Measurements from ENCODE around the gene CARHSP1.

Gene CARHSP1

DNA sequence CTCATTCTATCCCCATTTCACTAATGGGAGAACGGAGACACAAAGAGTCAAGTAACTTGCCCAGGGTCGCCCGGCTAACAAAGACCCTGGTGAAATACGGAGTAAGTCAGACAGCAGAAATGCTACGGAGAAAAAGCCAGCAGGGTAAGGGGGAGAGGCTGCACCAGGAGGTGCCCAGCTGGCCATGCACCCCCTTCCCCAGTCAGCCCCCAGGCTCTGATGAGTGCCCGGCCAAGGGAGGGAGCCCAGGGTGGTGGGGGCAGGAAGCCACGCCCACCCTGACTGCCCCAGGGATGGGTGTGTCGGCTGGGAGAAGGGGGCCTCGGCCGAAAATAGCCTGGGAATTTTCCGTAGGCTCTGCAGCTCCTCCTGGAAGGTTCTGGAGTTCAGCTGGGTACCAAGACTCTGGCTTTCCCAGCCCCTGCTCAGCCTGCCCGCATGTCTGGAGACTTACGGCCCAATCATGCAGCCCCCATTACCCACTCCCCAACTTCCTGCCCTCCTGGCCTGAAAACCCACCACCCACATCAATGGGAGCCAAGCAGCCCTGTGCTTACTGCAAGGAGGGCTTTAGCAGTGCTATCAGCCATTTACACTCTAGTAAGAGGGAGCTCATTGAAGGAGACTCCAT lies 4.2 kb downstream of the CARHSP1 start:
- Histone ChIP-seq H3K4me2 (ENCODE audit: low read depth, low read length, poor library complexity, severe bottlenecking) (peak overlapping the region; percentile 85), H3K4me1 (ENCODE audit: insufficient read depth, low read length, poor library complexity, severe bottlenecking) (peaks cover 12% of the 10 kb centered on the region), H3K36me3 (ENCODE audit: insufficient read depth, low read length) (no peaks in the 10 kb centered on the region), H3F3A (ENCODE audit: low read depth) (no peaks in the 10 kb centered on the region), H3K27me3 (ENCODE audit: insufficient read depth, low read length, poor library complexity, severe bottlenecking) (no peaks in the 10 kb centered on the region), H3K4me3 (ENCODE audit: low read length, poor library complexity, severe bottlenecking) (no peak overlapping the region), H4K20me1 (ENCODE audit: insufficient read depth, low read length, poor library complexity, severe bottlenecking) (peaks cover 38% of the 10 kb centered on the region), H2AFZ (ENCODE audit: low read length) (no peak overlapping the region), H3K79me2 (ENCODE audit: insufficient read depth, low read length) (peaks cover 81% of the 10 kb centered on the region), H3K9me2 (replicated peaks; ENCODE audit: low read depth, low read length) (no peaks in the 10 kb centered on the region), H3K9me3 (ENCODE audit: insufficient read depth, low read depth, low read length) (no peaks in the 10 kb centered on the region), H3K9ac (ENCODE audit: low read depth, low read length, poor library complexity, severe bottlenecking) (no peak overlapping the region)
- TF ChIP-seq EZH2phosphoT487 (IDR thresholded peaks at IDR 0.05; ENCODE audit: borderline replicate concordance), result no peak
- TF ChIP-seq, protein P1, sequence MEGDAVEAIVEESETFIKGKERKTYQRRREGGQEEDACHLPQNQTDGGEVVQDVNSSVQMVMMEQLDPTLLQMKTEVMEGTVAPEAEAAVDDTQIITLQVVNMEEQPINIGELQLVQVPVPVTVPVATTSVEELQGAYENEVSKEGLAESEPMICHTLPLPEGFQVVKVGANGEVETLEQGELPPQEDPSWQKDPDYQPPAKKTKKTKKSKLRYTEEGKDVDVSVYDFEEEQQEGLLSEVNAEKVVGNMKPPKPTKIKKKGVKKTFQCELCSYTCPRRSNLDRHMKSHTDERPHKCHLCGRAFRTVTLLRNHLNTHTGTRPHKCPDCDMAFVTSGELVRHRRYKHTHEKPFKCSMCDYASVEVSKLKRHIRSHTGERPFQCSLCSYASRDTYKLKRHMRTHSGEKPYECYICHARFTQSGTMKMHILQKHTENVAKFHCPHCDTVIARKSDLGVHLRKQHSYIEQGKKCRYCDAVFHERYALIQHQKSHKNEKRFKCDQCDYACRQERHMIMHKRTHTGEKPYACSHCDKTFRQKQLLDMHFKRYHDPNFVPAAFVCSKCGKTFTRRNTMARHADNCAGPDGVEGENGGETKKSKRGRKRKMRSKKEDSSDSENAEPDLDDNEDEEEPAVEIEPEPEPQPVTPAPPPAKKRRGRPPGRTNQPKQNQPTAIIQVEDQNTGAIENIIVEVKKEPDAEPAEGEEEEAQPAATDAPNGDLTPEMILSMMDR (conservative IDR thresholded peaks at IDR 0.05; ENCODE audit: low read length), result no peak

DNA sequence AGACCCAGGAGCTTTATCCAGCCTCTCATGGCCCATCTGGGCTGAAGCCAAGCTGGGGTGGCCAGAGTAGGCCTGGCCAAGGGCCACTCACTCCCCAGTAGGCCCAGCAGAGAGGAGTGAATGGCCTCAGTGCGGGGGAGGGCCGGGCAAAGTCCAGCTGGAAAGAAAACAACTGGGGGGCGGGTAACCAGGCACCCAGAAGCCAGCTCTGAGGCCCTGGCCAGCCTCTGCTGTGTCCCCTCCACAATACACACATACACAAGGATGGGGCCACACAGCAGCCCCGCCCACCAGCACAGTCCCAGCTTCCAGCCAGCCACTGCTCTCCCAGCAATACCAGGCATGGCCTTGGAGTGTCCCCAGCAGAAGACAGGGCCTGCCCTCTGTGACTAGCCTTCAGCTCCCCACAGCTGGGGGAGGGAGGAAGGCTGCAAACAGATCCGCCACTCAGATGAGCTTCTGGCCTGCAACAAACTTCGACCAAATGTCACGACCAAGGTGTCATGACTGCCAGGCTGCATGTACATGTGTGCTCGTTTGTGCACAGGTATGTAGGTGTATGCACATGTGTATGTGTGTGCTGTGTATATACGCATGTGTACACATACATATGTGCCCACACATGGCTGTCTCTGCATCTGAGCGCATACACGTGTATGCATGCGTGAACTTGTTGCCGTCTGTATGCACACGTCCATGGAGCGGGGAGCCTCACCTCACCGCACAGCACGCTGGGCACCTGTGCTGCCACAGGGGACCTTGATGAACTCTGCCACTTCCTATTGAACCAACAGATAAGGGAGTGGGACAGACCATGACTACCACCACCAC lies 5.0 kb downstream of the CARHSP1 start:
- no peak for TF ChIP-seq EZH2phosphoT487 (IDR thresholded peaks at IDR 0.05; ENCODE audit: borderline replicate concordance)
- TF ChIP-seq, protein P1 (conservative IDR thresholded peaks at IDR 0.05; ENCODE audit: low read length), result no peak
- Histone ChIP-seq H3K27me3 (ENCODE audit: insufficient read depth, low read length, poor library complexity, severe bottlenecking) (no peaks in the 10 kb centered on the region), H3K79me2 (ENCODE audit: insufficient read depth, low read length) (peaks cover 81% of the 10 kb centered on the region), H3F3A (ENCODE audit: low read depth) (no peaks in the 10 kb centered on the region), H3K4me1 (ENCODE audit: insufficient read depth, low read length, poor library complexity, severe bottlenecking) (peaks cover 7% of the 10 kb centered on the region), H3K9ac (ENCODE audit: low read depth, low read length, poor library complexity, severe bottlenecking) (no peak overlapping the region), H3K4me3 (ENCODE audit: low read length, poor library complexity, severe bottlenecking) (no peak overlapping the region), H3K9me2 (replicated peaks; ENCODE audit: low read depth, low read length) (no peaks in the 10 kb centered on the region), H4K20me1 (ENCODE audit: insufficient read depth, low read length, poor library complexity, severe bottlenecking) (peaks cover 38% of the 10 kb centered on the region), H2AFZ (ENCODE audit: low read length) (no peak overlapping the region), H3K36me3 (ENCODE audit: insufficient read depth, low read length) (peaks cover 3% of the 10 kb centered on the region; the same call in 1 of the 2 replicates), H3K9me3 (ENCODE audit: insufficient read depth, low read depth, low read length) (no peaks in the 10 kb centered on the region), H3K4me2 (ENCODE audit: low read depth, low read length, poor library complexity, severe bottlenecking) (peak overlapping the region; percentile 85)

DNA sequence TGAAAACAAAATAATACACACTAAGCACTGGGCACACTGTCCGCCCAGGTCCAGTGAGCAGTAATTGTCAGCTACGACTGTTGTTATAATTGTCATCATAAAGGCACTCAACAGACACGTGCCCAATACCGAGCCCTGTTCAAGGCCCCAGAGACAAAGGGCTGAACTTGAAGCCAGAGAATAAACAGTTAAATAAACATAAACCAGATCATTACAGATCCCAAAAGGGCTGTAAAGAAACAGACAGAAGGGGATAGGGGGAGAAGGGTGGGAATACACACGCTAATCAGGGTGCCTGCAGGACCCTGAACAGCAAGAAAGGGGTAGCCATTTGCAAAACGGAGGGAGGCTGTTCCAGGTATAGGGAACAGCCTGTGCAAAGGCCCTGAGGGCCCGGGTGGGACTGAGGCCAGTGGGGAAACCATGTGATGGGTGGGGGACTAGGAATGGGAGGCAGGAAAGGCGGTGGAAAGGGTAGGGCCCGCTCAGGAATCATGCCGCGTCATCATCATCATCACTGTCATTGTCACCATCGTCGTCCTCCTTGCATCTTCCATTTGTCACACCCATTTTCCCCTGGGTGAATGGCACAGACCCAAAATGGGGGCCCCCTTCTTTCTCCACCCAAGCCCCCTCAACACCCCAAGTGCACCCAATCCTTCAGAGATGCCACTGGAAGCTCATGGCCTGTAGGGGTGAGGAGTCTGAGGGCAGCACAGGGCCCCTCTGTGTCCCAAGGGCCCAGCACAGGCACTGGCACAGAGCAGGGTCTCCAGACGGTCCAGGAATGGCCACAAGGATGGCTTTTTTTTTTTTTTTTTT lies 6.3 kb downstream of the CARHSP1 start:
- H3K27me3 ChIP-seq (ENCODE audit: insufficient read depth, low read length, poor library complexity, severe bottlenecking), result no peaks in the 10 kb centered on the region
- H4K20me1 ChIP-seq (ENCODE audit: insufficient read depth, low read length, poor library complexity, severe bottlenecking), result peaks cover 34% of the 10 kb centered on the region
- no peak overlapping the region for H3K4me2 ChIP-seq (ENCODE audit: low read depth, low read length, poor library complexity, severe bottlenecking)
- H3K9me3 ChIP-seq (ENCODE audit: insufficient read depth, low read depth, low read length), result no peaks in the 10 kb centered on the region
- peaks cover 7% of the 10 kb centered on the region for H3K4me1 ChIP-seq (ENCODE audit: insufficient read depth, low read length, poor library complexity, severe bottlenecking)
- peaks cover 83% of the 10 kb centered on the region for H3K79me2 ChIP-seq (ENCODE audit: insufficient read depth, low read length)
- no peak overlapping the region for H3K4me3 ChIP-seq (ENCODE audit: low read length, poor library complexity, severe bottlenecking)
- no peak overlapping the region for H3K9ac ChIP-seq (ENCODE audit: low read depth, low read length, poor library complexity, severe bottlenecking)
- TF ChIP-seq EZH2phosphoT487 (IDR thresholded peaks at IDR 0.05; ENCODE audit: borderline replicate concordance), result no peak
- H2AFZ ChIP-seq (ENCODE audit: low read length), result no peak overlapping the region
- no peaks in the 10 kb centered on the region for H3F3A ChIP-seq (ENCODE audit: low read depth)
- no peaks in the 10 kb centered on the region for H3K9me2 ChIP-seq (replicated peaks; ENCODE audit: low read depth, low read length)
- peaks cover 12% of the 10 kb centered on the region; the same call in 1 of the 2 replicates for H3K36me3 ChIP-seq (ENCODE audit: insufficient read depth, low read length)

Data from Loucy (cell line).